HepG2 (cell line): ENCODE results near the gene C20orf204. TPM values are rescaled to one million over a fixed set of nuclear protein-coding genes. Genes with fewer than 3 reads are reported as not detected.

Source experiments
- ATAC-seq: fragments of 200-7000 bp; cut with Tn5 transposase; 3 replicates; pipeline ENCODE4 v1.9.1; 2020; ENCODE audit warnings: mild to moderate bottlenecking, moderate library complexity
- BruUV-seq: library from RNA; stranded (reverse); fragments of 400-500 nt; replicated peaks from 2 replicates; lab custom pipeline; 2021; lab: Mats Ljungman, UMichigan
- CTCF ChIA-PET: fragments of 300-600 bp; formaldehyde crosslinking; extraction: SDS; loops from one replicate; lab custom pipeline; 2021; ENCODE audit warnings: low total read pairs, inconsistent platforms, low intra/inter-chr PET ratio; lab: Yijun Ruan, JAX
- POLR2A ChIA-PET: fragments of 350-600 bp; sonication (Branson Sonifier 250); formaldehyde crosslinking; loops from one replicate; lab custom pipeline; 2020; ENCODE audit warnings: antibody characterized with exemption, inconsistent platforms; lab: Yijun Ruan, JAX
- DNase-seq: peaks from one replicate; pipeline ENCODE4 v3.0.0-alpha.2; 2015; ENCODE audit warnings: low spot score
- FAIRE-seq: peaks from 3 replicates; lab custom pipeline; 2011; peaks lifted over from hg19 to GRCh38; lab: Jason Lieb, UNC
- H2AFZ ChIP-seq: one replicate; pipeline ENCODE4 v1.6.1; 2011; ENCODE audit warnings: low read length, inconsistent platforms
- H3K27ac ChIP-seq: fragments of 300-600 bp; 3 replicates; pipeline ENCODE4 v1.8.0; 2011; ENCODE audit warnings: mixed run types, mild to moderate bottlenecking, mixed read lengths, low read length, inconsistent platforms; ENCODE audit not compliant: insufficient read depth; ENCODE audit errors: extremely low read length
- H3K27me3 ChIP-seq, 2 experiments: fragments of 200-600 bp in 1 of 2; 2 replicates in 1 of 2; 3 replicates in 1 of 2; pipeline versions ENCODE4 v1.6.0 to v1.8.0; 2011; ENCODE audit warnings: low read length in 2 of 2, mild to moderate bottlenecking in 2 of 2, moderate library complexity in 2 of 2, inconsistent platforms in 1 of 2; ENCODE audit not compliant: insufficient read depth in 2 of 2, control insufficient read depth in 1 of 2
- H3K36me3 ChIP-seq, 2 experiments: fragments of 200-600 bp in 1 of 2; replicated peaks in 1 of 2; 2 replicates in 1 of 2; 3 replicates in 1 of 2; pipeline versions ENCODE4 v1.5.1 to v1.8.0; 2011; ENCODE audit warnings: low read length in 2 of 2, inconsistent platforms in 1 of 2; ENCODE audit not compliant: insufficient read depth in 2 of 2, control insufficient read depth in 1 of 2
- H3K4me1 ChIP-seq: 2 replicates; pipeline ENCODE4 v1.5.1; 2012; ENCODE audit warnings: low read length, inconsistent platforms; ENCODE audit not compliant: insufficient read depth
- H3K4me2 ChIP-seq: 2 replicates; pipeline ENCODE4 v1.6.0; 2011; ENCODE audit warnings: low read depth, low read length, inconsistent platforms
- H3K4me3 ChIP-seq, 3 experiments: fragments of 200-600 bp in 1 of 3; sonication (generic), shearing (Covaris generic) in 1 of 3; replicated peaks in 1 of 3; 2 replicates each; pipeline ENCODE4 v1.5.1; 2011 to 2016; ENCODE audit warnings: low read length in 3 of 3, inconsistent platforms in 2 of 3, low read depth in 2 of 3, mild to moderate bottlenecking in 2 of 3, control low read depth in 1 of 3, mixed read lengths in 1 of 3; ENCODE audit not compliant: insufficient read depth in 1 of 3
- H3K79me2 ChIP-seq: one replicate; pipeline ENCODE4 v1.6.1; 2011; ENCODE audit warnings: low read length, inconsistent platforms; ENCODE audit not compliant: insufficient read depth
- H3K9ac ChIP-seq: 2 replicates; pipeline ENCODE4 v1.6.0; 2011; ENCODE audit warnings: mild to moderate bottlenecking, low read depth, low read length, inconsistent platforms; ENCODE audit not compliant: insufficient read depth
- H3K9me3 ChIP-seq: 2 replicates; pipeline ENCODE4 v1.5.1; 2012; ENCODE audit warnings: mild to moderate bottlenecking, low read length
- H4K20me1 ChIP-seq: 2 replicates; pipeline ENCODE4 v1.6.0; 2011; ENCODE audit warnings: inconsistent platforms, mild to moderate bottlenecking, low read length, moderate library complexity; ENCODE audit not compliant: insufficient read depth
- BORCS8-MEF2B ChIP-seq: sonication (generic); formaldehyde crosslinking; IDR thresholded peaks from 2 replicates; pipeline ENCODE4 v1.8.0; 2022; ENCODE audit warnings: mild to moderate bottlenecking, missing genetic modification reagents
- DNMT3B ChIP-seq: conservative IDR thresholded peaks from 2 replicates; pipeline ENCODE4 v1.6.1; 2016; ENCODE audit warnings: missing biosample characterization, control low read depth
- EP300 ChIP-seq, 3 experiments: sonication (generic) in 1 of 3; formaldehyde crosslinking in 1 of 3; IDR thresholded peaks; 2 replicates each; pipeline versions ENCODE4 v1.5.1 to v1.6.1; 2011 to 2020; ENCODE audit warnings: low read depth in 2 of 3, low read length in 2 of 3, borderline replicate concordance in 1 of 3, improper control_type of control experiment in 1 of 3, mild to moderate bottlenecking in 1 of 3, missing genetic modification reagents in 1 of 3, moderate library complexity in 1 of 3
- ETV6 ChIP-seq: sonication (generic); formaldehyde crosslinking; conservative IDR thresholded peaks from 2 replicates; pipeline ENCODE4 v1.4.0; 2020; ENCODE audit warnings: missing genetic modification reagents
- FOSL2 ChIP-seq: sonication (generic); formaldehyde crosslinking; IDR thresholded peaks from 2 replicates; pipeline ENCODE4 v1.4.0; 2020; ENCODE audit warnings: missing genetic modification reagents
- HIVEP1 ChIP-seq: sonication (generic); formaldehyde crosslinking; IDR thresholded peaks from 2 replicates; pipeline ENCODE4 v1.4.0; 2020; ENCODE audit warnings: mild to moderate bottlenecking, missing genetic modification reagents
- PRMT3 ChIP-seq: sonication (generic); formaldehyde crosslinking; IDR thresholded peaks from 2 replicates; pipeline ENCODE4 v1.8.1; 2022; ENCODE audit warnings: low read depth, mild to moderate bottlenecking, moderate library complexity, missing genetic modification reagents, borderline replicate concordance
- SAFB2 ChIP-seq: sonication (generic); formaldehyde crosslinking; IDR thresholded peaks from 2 replicates; pipeline ENCODE4 v1.5.1; 2020; ENCODE audit warnings: missing genetic modification reagents, low read depth, mild to moderate bottlenecking, borderline replicate concordance
- SIX1 ChIP-seq: sonication (generic); formaldehyde crosslinking; IDR thresholded peaks from 2 replicates; pipeline ENCODE4 v1.4.0; 2020; ENCODE audit warnings: missing genetic modification reagents, borderline replicate concordance
- TCF7 ChIP-seq: sonication (generic); IDR thresholded peaks from 2 replicates; pipeline ENCODE4 v1.6.1; 2016; ENCODE audit warnings: antibody characterized with exemption, low read depth
- ZBTB1 ChIP-seq: sonication (generic); formaldehyde crosslinking; IDR thresholded peaks from 2 replicates; pipeline ENCODE4 v1.4.0; 2020; ENCODE audit warnings: missing genetic modification reagents, borderline replicate concordance
- ZNF224 ChIP-seq: sonication (generic); formaldehyde crosslinking; IDR thresholded peaks from 2 replicates; pipeline ENCODE4 v1.5.0; 2020; ENCODE audit warnings: mild to moderate bottlenecking, missing genetic modification reagents
- ZNF30 ChIP-seq: sonication (generic); formaldehyde crosslinking; IDR thresholded peaks from 2 replicates; pipeline ENCODE4 v1.5.0; 2020; ENCODE audit warnings: mild to moderate bottlenecking, missing genetic modification reagents
- ZNF430 ChIP-seq: sonication (generic); formaldehyde crosslinking; IDR thresholded peaks from 2 replicates; pipeline ENCODE4 v1.9.0; 2021; ENCODE audit warnings: mild to moderate bottlenecking, missing genetic modification reagents
- ZNF891 ChIP-seq: sonication (generic); formaldehyde crosslinking; IDR thresholded peaks from 2 replicates; pipeline ENCODE4 v1.5.0; 2020; ENCODE audit warnings: mild to moderate bottlenecking, missing genetic modification reagents
- WGBS: methylation state at CpG from one replicate; pipeline ENCODE4 v1.1.6; 2017; ENCODE audit warnings: low lambda C conversion rate; 5-methylcytosine and 5-hydroxymethylcytosine counted together
- in situ Hi-C: cut with HindIII; loops from 2 replicates; pipeline ENCODE4 v1.10.0; 2017; ENCODE audit warnings: low pct_unique_long_range_greater_than_20kb; ENCODE audit not compliant: extremely low pct_ligation_motif_present
- intact Hi-C: fragments of 100-400 bp; cut with micrococcal nuclease; formaldehyde crosslinking; loops from one replicate; pipeline ENCODE4 v1.10.0; 2022; ENCODE audit not compliant: unreplicated experiment
- polyA plus RNA-seq, 8 experiments: library from polyadenylated mRNA; depleted of rRNA in 3 of 8; stranded (reverse) in 7 of 8; unstranded in 1 of 8; fragments of >200 nt; fragmentation: Illumina TruSeq in 4 of 8; extraction: Trizol in 4 of 8; gene quantifications; 2 replicates each; pipeline versions ENCODE4 v1.2.1 to v1.2.3, GENCODE V29; 2011 to 2016; ENCODE audit warnings: low read depth in 4 of 8, missing spikeins in 1 of 8, mixed read lengths in 1 of 8; ENCODE audit not compliant: insufficient read depth in 1 of 8
- total RNA-seq, 5 experiments: library from RNA; depleted of rRNA; stranded (reverse); fragments of >200 nt; fragmentation: Illumina TruSeq; extraction: Trizol; gene quantifications; 2 replicates each; pipeline ENCODE4 v1.2.3, GENCODE V29; 2016; ENCODE audit warnings: low read depth in 1 of 5
- TF ChIP-seq, protein P1 (sequence below): sonication (generic); formaldehyde crosslinking; IDR thresholded peaks from 2 replicates; pipeline ENCODE4 v1.8.0; 2022; ENCODE audit warnings: low read depth, missing genetic modification reagents
- TF ChIP-seq, protein P2 (sequence below): sonication (generic); formaldehyde crosslinking; IDR thresholded peaks from 2 replicates; pipeline ENCODE4 v1.4.0; 2020; ENCODE audit warnings: mild to moderate bottlenecking, missing genetic modification reagents
- TF ChIP-seq, protein P3 (sequence below): sonication (generic); formaldehyde crosslinking; IDR thresholded peaks from 2 replicates; pipeline ENCODE4 v1.4.0; 2020; ENCODE audit warnings: mild to moderate bottlenecking, missing genetic modification reagents

C20orf204 gene
- total and polyA plus RNA-seq, 2 of the 13 experiments (the other 11 are each of a cell fraction or from before 2014, with no cell fraction given): 22.1 to 80.0 TPM

DNA sequence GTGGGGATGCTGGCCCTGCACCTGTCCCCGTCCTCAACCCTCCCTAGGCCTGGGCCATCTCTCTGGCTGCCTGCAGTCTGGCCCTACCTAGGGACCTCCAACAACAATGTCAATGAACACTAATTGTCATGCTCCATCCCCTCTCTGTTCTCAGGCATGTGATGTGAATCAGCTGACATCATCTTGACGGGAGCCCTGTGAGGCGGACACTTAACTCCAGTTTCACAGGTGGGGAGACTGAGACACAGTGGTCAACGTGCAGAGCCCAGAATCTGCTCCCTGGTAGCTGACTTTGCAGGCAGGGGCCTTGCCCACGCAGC is 26.3 kb downstream of the C20orf204 start (continued):
- 0 out of 2 replicates have a peak, but pooled peaks have one; percentile 5 for TF ChIP-seq ZBTB1
- TF ChIP-seq HIVEP1 (CRISPR knock-in tag): no peak
- TF ChIP-seq EP300 (IDR thresholded peaks at IDR 0.05; ENCODE audit: low read depth in 2 of 2, low read length in 2 of 2): no peak
- no peak; the same call in 1 of the 2 replicates for TF ChIP-seq EP300 (CRISPR knock-in tag; IDR thresholded peaks at IDR 0.05; ENCODE audit: borderline replicate concordance)

DNA sequence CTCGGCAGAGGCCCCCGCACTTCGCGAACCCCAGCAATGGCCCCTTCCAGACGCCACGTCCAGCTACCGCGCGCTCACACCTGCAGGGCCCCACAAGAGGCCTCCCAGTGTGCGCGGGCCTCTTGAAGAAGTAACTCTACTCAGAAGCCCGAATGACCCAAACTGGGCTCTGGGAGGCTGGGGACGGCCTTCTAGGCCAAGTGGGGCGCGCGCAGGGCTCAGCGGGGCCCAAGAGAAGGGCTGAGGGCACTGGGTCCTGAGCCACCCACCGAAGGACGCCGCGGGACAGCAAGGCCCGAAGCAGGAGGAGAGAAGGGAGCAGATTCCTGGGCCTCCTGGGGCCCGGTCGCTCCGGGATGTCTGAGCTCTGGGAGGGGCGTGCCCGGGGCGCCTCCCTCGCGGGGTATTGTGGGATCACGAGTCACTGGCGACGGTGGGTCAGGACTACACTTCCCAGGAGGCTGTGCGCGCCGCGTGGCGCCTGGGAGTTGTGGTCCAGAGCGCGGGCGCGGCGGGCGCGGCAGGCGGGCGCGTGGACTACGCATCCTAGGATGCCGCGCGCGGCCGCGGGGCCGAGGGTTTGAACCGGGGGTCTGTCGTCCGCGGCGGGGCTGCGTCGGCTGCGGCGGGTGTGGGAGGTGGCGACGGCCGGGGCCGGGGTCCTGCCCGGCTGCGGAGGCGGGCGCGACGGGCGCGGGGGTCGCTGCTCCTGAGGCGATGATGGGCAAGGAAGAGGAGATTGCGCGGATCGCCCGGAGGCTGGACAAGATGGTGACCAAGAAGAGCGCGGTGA is 26.8 kb downstream of the C20orf204 start, which contains the start of gene TCEA2:
TSS of gene TCEA2 (plus strand) at position 603 of the 793 bp plus-strand sequence. CDS start at position 718, 115 bp downstream.
- H3K9ac ChIP-seq: peak within 1 kb of the TSS; percentile 82
- H3K9me3 ChIP-seq: no peaks in the 10 kb centered on the region
- no peaks in the 10 kb centered on the region for H3K79me2 ChIP-seq
- no peak within 1 kb of the TSS for H2AFZ ChIP-seq
- ATAC-seq (peak; percentile 76), FAIRE-seq (peak; percentile 85), DNase-seq (peak; percentile 96)
- H3K4me3 ChIP-seq: peak within 1 kb of the TSS; percentile 82 to 98 (median 90)
- 3% methylated on average over 74 of the region's 85 CpGs for WGBS
- H3K27me3 ChIP-seq: peaks cover 0 to 3% of the 10 kb centered on the region in 2 experiments; a peak in 2 of 5 replicates
- peak within 1 kb of the TSS; percentile 78 for H3K27ac ChIP-seq
- CTCF ChIA-PET: interaction anchor here (1.5 kb wide), 1 partner anchor 82 kb away, joined by 4 read pairs; the partner anchor contains the start of gene PRPF6
- no TSS peak for BruUV-seq
- no peaks in the 10 kb centered on the region for H3K36me3 ChIP-seq
- POLR2A ChIA-PET: interaction anchor here (0.6 to 4.6 kb wide), 23 partner anchors 10 to 421 kb away, joined by 3 to 113 read pairs (median 5); partner anchors contain the start of genes C20orf204, LKAAEAR1, OPRL1 and PRPF6
- H3K4me2 ChIP-seq: peak within 1 kb of the TSS; percentile 95
- intact Hi-C loops (no loop called here), in situ Hi-C loops (no loop called here)
- peaks cover 4% of the 10 kb centered on the region; the same call in 1 of the 2 replicates for H4K20me1 ChIP-seq
- H3K4me1 ChIP-seq: peaks cover 65% of the 10 kb centered on the region
- peak; percentile 98 for TF ChIP-seq ZNF224 (CRISPR knock-in tag)
- no peak for TF ChIP-seq TCF7
- peak; percentile 58; the same call in 1 of the 2 replicates for TF ChIP-seq ZNF430 (CRISPR knock-in tag)
- TF ChIP-seq ZNF30: no peak
- peak; percentile 98 for TF ChIP-seq SAFB2 (CRISPR knock-in tag)
- TF ChIP-seq, protein P1, sequence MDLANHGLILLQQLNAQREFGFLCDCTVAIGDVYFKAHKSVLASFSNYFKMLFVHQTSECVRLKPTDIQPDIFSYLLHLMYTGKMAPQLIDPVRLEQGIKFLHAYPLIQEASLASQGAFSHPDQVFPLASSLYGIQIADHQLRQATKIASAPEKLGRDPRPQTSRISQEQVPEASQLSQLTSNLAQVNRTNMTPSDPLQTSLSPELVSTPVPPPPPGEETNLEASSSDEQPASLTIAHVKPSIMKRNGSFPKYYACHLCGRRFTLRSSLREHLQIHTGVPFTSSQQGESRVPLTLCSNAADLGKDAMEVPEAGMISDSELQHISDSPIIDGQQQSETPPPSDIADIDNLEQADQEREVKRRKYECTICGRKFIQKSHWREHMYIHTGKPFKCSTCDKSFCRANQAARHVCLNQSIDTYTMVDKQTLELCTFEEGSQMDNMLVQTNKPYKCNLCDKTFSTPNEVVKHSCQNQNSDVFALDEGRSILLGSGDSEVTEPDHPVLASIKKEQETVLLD: peak; percentile 95
- no peak; the same call in 1 of the 2 replicates for TF ChIP-seq SIX1 (CRISPR knock-in tag)
- peak; percentile 67; the same call in 1 of the 2 replicates for TF ChIP-seq ETV6 (CRISPR knock-in tag)
- peak; percentile 96; the same call in 1 of the 2 replicates for TF ChIP-seq ZNF891
- TF ChIP-seq, protein P2, sequence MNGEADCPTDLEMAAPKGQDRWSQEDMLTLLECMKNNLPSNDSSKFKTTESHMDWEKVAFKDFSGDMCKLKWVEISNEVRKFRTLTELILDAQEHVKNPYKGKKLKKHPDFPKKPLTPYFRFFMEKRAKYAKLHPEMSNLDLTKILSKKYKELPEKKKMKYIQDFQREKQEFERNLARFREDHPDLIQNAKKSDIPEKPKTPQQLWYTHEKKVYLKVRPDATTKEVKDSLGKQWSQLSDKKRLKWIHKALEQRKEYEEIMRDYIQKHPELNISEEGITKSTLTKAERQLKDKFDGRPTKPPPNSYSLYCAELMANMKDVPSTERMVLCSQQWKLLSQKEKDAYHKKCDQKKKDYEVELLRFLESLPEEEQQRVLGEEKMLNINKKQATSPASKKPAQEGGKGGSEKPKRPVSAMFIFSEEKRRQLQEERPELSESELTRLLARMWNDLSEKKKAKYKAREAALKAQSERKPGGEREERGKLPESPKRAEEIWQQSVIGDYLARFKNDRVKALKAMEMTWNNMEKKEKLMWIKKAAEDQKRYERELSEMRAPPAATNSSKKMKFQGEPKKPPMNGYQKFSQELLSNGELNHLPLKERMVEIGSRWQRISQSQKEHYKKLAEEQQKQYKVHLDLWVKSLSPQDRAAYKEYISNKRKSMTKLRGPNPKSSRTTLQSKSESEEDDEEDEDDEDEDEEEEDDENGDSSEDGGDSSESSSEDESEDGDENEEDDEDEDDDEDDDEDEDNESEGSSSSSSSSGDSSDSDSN (CRISPR knock-in tag): peak; percentile 66
- no peak for TF ChIP-seq PRMT3 (CRISPR knock-in tag)
- TF ChIP-seq, protein P3, sequence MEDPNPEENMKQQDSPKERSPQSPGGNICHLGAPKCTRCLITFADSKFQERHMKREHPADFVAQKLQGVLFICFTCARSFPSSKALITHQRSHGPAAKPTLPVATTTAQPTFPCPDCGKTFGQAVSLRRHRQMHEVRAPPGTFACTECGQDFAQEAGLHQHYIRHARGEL: peak; percentile 92; the same call in 1 of the 2 replicates
- peak; percentile 75 for TF ChIP-seq FOSL2 (CRISPR knock-in tag)
- no peak; the same call in none of the 2 replicates for TF ChIP-seq BORCS8-MEF2B
- TF ChIP-seq DNMT3B (CRISPR knock-in tag): 0 out of 2 replicates have a peak, but pooled peaks have one; percentile 78
